RCC 7860 (cell line): ENCODE results near the gene CFAP45.
A peak's percentile ranks its signal among the peaks of the same experiment; 100 is the strongest.

Experiments
- DNase-seq: peaks from one replicate; pipeline ENCODE4 v3.0.0-alpha.2; 2015; ENCODE audit warnings: low spot score
- FAIRE-seq: peaks from 2 replicates; lab custom pipeline; 2012; peaks lifted over from hg19 to GRCh38; lab: Jason Lieb, UNC

Gene CFAP45

GRCh38 chr1:159900086-159900680 lies at the start of gene CFAP45:
CFAP45 (minus strand) TSS chr1:159900165; CDS start chr1:159900098, 67 bp downstream.
- peak; percentile 69 for DNase-seq
- FAIRE-seq = no peak

- no peak for FAIRE-seq
- DNase-seq = no peak
Measured at GRCh38 chr1:159949123-159949522, 49.2 kb upstream of the CFAP45 start.

DNA sequence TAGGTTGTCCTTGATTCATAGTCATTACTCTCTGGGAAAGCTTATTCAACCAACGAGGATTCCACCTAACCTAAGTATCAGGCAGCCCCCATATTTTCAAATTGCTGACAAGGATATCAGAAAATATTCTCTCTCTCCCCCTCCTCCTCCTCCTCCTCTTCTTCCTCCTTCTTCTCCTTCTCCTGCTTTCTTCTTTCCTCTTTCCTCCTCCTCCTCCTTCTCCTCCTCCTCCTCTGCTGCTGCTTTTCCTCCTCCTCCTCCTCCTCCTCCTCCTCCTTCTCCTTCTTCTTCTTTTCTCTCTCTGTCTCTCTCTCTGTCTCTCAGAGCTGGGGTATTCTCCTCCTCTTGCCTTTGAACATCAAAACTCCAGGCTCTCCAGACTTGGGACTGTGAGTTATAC lies 48.0 kb upstream of the CFAP45 start:
- DNase-seq = no peak
- FAIRE-seq = no peak

DNA sequence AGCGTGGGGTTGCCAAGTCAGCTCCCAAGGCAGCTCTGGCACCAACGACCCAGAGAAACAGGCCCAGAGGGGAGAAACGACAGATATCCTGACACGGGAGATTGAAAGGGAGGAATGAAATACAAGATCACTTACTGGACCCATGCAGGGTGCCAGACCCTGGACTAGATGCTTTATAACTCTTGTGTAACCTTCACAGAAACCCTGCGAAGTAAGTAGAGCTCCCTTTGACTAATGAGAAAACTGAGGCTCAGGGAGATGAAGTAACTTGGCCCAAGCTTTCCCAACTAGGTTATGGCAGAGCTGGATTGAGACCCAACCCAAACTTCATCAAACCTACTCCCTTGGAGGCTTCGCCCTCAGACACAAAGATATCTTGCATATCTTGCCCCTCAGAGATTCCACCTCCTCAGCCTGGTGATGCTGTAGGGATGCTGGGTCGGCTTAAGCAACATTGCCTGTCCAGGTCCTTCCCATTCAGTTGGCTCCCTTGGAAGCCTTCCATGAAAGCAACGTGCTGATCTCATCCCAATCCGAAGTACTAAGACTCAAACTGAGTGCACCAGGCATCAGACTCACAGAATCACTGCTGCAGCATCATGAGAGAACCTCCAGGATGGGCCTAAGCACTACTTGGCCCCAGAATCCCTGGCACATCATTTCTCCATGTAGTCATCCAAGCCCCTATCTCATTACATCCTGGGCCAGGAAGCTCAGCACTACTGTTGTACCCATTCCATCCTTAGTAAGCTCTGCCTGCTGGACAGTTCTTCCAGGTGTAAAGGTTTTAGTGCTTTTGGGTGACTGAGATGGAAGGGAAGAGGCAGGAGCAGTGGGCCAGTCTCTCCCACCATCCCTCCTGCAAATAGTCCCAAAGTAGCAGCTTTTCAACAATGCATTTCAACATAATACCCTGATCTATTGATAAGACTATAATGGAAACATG lies 46.5 kb upstream of the CFAP45 start:
- DNase-seq (no peak), FAIRE-seq (no peak)

GRCh38 chr1:159945483-159946241 lies 45.7 kb upstream of the CFAP45 start, which contains the start of gene IGSF9:
IGSF9 (minus strand) TSS chr1:159945613; CDS start chr1:159943454, 2,159 bp downstream.
- DNase-seq (no peak), FAIRE-seq (no peak)

DNA sequence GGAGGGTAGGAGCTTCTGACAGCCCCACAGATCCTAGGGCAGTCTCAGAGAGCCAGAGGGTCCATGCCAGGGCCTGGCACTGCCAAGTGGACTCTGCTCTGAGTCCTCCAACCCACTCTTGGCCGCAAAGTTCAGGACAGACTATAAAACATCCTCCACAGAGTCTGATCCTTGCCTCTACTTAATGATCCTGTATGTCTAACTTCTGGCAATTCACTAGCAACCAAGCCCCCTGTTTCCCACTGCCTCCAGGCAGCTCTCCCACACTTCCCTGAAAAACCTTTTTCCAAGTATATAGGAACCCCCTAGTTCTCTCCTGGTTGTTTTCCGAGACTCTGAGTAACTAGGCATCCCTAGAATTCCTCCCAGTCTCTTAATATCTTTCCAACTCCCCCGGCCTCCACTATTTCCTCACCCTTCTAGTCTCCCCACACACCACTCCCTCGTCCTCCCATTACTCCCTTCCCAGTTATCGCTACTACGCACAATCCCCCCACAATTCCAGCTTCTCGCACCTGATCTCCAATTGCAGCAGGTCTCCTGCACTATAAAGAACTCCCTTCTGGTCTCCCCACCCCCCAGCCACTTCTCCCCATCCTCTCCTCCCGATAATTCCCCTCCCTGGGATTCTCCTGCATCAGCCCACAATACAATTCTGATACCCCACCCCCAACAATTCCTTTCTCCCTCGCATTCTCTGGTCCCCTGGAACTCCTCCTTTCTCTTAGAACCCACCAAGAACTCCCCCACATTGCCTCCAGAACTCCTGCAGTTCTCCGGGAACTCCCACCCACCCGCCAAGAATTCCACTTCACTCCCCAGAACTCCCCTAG lies 44.9 kb upstream of the CFAP45 start:
- DNase-seq (no peak), FAIRE-seq (no peak)

DNA sequence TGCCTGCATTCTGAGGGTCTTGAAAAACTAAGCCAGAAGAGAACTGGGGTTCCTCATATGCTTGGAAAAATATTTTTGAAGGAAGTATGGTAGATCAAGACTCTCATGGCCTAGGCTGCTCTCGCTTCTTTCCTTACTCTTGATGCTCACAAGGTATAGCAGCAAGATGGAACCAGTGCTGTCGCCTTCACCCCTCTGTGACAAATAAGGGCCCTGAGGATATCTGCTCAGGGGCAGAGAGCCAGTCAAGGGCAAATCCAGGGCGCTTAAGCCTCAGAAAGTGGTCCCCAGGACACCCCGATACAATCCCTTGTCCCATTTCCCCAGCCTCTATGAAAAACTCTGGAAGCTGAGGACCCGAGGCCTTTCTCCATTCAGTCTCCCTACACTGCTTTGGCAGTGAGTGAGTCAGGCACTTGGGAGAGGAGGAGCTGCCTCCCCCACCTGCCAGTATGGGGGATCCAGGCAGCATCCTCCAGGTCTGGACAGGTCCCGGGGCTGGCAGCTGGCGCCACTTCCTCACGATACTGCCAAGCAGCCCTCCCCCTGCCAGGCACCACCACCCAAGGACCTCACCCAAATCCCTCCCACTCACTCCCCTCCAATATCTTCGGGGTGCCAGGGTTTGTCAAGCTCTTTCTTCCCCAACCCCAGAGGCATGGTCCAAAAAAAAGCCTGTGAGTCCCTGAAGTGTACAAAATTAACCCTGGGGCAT lies 44.1 kb upstream of the CFAP45 start:
- no peak for FAIRE-seq
- DNase-seq = no peak

DNA sequence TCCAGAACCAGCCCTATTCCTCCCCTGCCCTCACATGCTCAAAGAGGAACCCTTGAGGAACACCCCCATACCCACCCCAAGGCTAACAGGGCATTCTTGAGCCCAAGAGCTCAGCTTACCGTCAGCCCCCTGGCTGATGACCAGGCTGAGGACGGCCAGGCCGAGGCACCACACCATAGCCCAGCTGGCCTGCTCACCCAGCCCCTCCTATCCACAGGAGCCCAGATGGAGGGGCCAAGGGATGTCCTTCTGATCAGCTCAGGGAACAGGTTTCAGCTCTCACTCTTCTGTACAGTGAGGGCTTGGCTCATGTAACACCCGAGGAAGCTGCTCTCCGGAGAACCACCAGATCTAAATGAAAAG lies 43.3 kb upstream of the CFAP45 start:
- no peak for DNase-seq
- no peak for FAIRE-seq

GRCh38 chr1:159942632-159943277 lies 42.8 kb upstream of the CFAP45 start:
- FAIRE-seq (no peak), DNase-seq (no peak)

DNA sequence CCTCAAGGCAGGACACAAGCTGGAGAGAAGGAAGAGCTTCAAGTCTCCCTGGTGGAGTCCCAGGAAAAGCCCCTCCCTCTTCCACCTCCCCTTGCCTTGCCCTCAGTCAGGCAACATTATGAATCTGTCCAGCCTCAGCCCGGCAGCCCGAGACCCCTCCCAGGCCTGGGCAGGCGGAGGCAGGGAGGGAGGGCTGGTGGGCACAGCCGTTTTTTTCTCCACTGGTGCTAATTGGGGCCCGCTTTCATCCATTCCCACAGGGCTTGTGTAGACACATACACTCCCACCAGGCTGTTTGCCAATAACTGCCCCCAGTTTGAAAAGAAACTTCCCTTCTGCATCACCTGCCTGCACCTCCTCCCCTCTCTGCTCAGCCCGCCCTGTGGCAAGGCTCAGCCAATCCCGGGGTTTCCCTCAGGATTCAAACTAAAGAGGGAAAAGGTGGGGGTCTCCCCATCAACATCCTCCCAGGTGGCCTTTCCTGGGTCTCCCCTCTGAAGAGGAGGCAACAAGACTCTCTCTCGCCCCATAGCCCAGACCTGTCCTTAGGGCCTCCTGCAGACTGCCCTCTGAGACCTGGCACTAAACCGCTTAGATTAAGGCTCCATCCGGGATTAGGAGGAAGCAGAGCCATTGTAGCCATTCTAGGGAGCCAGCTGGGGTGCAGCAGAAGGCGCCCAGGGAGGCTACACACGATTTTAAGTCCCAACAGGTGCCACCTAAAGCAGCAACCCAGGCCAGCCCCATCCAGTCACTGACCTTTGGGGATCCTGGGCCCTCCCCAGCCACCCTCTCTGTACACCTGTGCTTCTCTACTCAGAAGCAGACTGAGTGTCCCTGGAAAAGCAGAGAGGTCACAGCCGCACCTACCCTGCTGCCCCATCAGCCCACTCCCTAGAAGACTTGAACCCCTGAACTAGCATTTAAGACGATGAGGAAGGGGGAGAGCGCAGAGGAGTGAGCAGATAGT lies 41.9 kb upstream of the CFAP45 start:
- no peak for FAIRE-seq

DNA sequence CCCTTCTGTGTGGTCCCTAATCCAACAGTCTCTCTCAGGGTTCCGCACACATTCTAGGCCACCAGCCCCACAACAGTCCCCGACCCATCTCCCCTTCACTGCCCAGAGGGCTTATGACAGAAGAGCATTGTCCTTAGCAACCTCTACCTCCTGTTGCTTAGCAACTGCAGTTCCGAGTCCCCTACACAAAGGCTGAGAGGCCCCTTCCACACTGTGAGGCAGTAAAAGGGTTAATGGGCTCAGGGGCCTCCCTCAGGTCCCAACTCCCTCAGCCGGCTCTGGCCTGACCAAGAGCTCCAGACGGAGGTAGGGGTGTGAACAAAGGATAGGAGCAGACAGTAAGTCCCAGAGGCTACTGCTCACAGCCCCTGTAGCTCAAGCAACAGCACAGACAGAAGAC lies 41.2 kb upstream of the CFAP45 start:
- FAIRE-seq (no peak), DNase-seq (no peak)

More for the DNA sequence above, 41.9 kb upstream of the CFAP45 start:
- DNase-seq = no peak

GRCh38 chr1:159940006-159940620 lies 40.1 kb upstream of the CFAP45 start:
- DNase-seq (no peak), FAIRE-seq (no peak)

DNA sequence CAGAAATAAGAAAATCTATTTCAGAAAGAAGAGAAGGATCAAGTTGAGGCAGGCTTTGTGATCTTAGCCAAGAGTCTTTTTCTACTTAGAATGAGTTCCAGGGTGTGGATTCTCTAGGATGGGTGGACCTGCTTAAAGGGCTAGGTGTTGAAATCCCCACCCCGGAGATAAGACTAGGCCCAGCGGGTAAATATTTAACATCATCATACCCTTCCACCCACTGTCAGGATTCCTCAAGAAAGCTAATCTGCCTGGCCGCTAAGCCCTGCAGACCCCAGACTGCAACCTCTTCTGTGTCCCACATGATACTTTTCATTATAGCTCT lies 39.7 kb upstream of the CFAP45 start:
- no peak for FAIRE-seq
- no peak for DNase-seq

GRCh38 chr1:159938905-159939677 lies 39.1 kb upstream of the CFAP45 start:
- no peak for FAIRE-seq
- DNase-seq = no peak

DNA sequence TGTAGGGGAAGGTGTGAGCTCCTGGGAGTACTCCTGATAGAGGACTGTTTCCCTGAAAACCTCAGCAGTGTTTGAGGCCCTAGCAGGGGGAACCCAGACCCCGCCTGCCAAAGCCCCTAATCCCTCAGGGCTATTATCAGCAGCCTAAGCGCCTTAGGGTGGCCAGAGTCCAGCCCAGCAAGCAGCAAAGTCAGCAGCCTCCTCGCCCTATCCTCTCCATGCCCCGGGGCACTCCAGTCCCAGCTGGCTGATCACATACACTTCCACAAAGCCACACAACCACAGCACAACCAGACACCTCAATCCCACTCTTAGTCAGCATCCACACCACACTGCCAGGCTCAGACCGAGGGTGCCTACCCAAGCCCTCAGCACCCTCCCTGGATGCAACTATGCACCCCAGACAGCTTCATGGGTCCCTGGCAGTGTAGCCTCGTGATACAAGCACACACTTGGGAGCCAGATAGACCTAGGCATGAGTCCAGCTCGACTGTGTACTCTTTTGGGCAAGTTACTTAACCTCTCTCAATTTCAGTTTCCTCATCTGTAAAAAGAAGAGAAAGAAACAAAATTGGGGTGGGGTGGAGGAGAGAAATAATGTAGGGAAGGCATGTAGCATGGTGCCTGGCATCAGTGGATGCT lies 38.4 kb upstream of the CFAP45 start:
- DNase-seq (no peak), FAIRE-seq (no peak)

GRCh38 chr1:159937054-159937750 lies 37.2 kb upstream of the CFAP45 start:
- no peak for FAIRE-seq
- DNase-seq = no peak
